GM21717 (cell line): ENCODE results near the gene CGREF1.
"Not testable (repeated sequence)": the region's sequence is repeated elsewhere in the genome, so short reads cannot be mapped to it uniquely, and the experiment has no call there.

Experiments
- ATAC-seq: cut with Tn5 transposase; IDR thresholded peaks from one replicate; pipeline ENCODE4 v1.9.1; 2021; ENCODE audit warnings: mild to moderate bottlenecking, moderate library complexity; ENCODE audit not compliant: unreplicated experiment

CGREF1 gene

DNA sequence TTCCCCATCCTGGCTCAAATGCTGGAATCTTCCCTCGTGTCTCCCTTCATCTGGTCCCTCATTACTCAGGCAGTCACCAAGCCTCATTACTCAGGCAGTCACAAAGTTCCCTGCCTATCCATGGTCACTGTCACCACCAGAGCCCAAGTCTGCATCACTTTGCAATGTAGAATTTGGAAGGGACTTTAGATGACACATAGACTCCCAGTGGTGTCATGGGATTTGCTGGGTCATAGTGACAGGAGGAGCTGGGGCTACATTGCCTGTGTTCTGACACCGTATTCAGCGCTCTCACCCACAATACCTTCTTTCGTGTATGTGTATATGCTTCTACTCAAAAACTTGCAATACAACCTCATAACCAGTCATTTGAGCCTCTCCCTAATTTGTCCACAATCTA is 42.6 kb downstream of the CGREF1 start:
- no peak for ATAC-seq

DNA sequence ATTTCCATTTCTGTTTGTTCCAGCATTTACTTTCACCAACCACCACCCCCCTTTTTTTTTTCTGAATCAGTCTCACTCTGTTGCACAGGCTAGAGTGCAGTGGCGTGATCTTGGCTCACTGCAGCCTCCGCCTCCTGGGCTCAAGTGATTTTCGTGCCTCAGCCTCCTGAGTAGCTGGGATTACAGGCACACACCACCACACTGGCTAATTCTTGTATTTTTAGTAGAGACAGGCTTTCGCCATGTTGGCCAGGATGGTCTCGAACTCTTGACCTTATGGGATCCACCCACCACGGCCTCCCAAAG is 43.4 kb downstream of the CGREF1 start:
- ATAC-seq = not testable (repeated sequence)

GRCh38 chr2:27074738-27075565 is 44.0 kb downstream of the CGREF1 start:
- no peak for ATAC-seq

GRCh38 chr2:27073782-27074181 is 45.1 kb downstream of the CGREF1 start:
- no peak for ATAC-seq

DNA sequence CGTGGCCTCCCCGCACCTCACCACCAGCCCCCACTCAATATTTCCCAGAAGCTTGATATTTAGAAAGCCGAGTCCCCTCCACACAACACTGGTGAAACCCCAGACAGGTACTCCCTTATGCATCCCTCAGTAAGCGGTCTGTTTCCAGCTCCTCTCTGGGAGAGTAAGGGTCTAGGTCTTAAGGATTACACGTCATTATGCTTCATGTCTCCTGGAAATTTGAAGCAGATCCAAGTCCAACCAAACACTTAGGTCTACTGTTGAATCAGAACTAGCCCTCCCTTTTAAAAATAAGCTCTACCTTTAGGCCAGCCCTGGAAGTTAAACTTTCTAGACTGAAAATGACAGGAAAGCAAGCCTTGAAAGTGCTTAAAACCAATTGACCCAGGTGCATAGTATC is 46.0 kb downstream of the CGREF1 start:
- no peak for ATAC-seq

DNA sequence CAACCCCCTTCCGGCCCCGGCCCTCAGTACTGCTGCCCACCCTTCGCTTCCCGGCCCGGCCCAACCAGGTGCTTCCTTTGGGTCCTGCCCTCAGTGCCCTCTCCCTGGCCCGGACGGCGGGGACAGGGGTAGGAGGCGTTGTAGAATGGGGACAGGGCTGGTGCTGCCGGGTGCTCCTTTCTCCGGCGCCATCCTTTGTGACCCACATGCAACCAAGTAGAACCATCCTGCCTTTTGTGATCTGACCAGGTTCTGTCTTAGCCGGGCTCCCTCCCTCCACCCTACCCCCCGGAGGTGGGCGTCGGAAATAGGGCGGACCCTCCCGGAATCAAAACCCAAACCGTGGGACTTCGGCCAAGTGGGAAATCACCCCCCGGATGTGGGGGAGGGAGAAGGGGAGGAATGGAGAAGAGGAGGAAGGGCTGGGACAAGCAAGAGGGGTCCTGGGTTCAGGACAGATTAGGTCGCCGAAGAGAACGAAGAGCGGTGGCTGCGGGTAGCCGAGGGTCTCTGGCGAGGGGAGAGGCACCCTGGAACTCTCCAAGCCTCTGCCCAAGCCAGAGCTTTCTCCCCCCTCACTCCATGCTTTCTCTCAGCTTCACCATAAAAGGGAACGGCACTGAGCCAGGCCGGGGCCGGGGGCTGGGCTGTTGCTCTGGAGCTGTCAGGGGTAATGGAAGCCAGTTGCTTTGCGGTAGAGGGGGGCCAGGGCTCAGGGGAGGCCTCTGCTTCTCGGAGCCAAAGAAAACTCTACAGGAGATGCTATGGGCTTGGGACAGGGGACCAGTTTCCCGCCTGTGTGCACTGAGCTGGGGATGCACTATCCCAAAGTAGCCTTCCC is 46.7 kb downstream of the CGREF1 start:
- ATAC-seq = peak; percentile 20

DNA sequence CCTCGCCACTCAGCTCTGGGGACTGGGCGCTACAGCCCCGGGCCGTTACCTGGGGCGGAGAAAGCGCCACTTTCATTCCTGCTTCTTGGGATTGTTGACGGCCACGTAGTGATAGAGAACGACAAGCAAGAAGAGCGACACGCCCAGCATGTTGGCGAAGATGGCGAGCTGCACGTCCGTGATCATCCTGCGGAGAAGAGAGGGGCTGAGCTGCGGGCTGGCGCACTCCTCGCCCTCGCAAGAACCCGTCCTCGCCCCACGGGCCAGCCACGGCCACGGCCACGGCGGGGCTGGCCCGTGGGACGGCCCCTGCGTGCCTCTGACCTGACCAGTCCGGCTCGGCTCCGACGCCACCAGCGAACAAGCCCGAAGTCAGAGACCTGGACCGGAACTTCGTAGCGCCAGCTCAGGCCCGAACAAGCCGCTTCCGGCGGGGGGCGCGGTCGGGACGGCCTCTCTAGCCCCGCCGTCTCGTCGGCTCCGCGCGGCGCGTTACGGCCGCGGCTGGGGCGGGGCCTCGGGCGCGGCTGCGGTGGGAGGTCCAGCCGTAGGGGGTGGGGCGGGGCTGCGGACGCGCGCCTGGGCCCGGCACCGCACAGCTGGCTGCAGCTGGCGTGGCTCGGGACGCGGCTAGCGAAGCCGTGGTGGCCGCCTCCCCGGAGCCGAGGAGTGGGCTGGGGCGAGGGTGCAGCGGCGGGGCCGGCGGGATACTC is 47.5 kb downstream of the CGREF1 start, which contains the start of gene OST4:
OST4 (minus strand) TSS at position 378 of the 713 bp plus-strand sequence.
- peak; percentile 76 for ATAC-seq

DNA sequence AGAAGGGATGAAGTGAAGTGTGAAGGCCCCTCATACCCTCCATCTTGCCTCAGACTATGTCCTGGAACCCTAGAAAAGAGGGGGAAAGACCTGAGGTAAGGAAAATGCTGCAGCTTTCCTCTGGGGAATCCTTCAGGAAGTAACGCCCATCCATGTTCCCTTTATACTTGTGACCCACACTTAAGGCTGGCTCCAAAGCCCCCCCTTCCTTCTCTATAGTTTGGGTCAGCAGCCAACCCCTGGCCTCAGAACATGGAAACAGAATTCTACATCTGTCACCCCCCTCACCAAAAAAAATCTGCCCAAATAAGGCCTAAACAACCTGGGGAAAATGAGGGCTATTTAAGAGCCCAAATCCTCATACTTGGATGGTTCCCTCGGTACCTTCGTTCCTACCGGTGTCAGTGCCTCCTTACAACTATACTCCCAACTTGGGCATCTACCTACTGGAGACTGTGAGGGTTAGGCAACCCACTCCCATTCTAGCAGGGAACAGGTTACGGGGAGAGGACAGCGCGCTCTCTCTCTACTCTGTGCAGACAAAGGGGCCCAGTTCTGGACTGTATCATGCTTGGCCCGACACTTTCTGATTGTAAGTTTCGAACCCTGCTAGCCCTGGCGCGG is 48.2 kb downstream of the CGREF1 start:
- no peak for ATAC-seq

DNA sequence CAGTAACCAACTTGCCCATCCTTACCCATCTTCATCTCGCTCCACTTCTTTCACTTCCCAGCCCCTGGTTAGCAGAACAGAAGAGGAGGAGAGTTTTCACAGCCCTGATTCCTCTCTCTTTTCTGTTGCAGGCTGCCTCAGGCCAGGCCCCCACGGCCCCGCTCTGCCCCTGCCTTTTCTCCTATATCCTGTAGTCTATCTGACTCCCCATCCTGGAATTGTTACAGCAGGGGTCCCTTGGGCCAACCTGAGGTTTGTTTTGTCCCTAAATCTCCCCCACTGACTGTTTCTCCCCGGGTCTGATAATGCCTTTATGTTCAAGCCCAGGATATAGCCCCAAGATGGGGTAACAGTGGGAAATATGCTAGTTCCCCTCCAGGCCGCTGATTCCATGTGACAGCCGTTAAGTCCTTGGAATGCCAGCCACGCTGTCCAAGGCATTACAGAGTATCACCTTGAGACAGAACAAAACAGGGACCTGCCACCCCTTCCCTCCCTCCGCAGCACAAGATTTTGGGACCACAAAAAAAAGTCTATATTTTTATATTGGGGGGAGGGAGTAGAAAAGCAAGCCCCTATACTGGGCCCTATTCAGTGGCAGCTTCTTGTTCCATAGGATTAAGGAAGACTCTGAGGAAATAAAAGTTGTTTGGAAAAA is 48.8 kb downstream of the CGREF1 start:
- ATAC-seq = no peak

DNA sequence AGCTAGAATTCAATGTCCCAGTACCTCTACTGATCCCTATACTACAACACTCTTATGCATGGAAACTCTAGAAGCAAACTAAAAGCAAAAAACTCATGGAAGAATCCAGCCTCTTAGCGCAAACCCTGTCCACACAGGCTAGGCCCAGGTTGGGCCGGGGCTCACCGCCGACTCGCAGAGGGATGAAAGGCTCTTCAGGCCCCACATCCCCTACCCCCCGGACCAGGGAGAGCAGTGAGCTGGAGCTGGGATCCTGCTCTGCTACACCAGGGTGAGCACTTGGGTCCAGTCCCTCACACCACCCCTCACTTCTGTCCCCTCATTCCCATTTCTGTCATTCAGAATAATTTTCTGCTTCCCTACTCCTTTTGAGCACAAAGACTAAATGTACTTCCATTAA is 49.5 kb downstream of the CGREF1 start:
- ATAC-seq = no peak

GRCh38 chr2:27067385-27067784 is 51.5 kb downstream of the CGREF1 start:
- ATAC-seq = no peak

DNA sequence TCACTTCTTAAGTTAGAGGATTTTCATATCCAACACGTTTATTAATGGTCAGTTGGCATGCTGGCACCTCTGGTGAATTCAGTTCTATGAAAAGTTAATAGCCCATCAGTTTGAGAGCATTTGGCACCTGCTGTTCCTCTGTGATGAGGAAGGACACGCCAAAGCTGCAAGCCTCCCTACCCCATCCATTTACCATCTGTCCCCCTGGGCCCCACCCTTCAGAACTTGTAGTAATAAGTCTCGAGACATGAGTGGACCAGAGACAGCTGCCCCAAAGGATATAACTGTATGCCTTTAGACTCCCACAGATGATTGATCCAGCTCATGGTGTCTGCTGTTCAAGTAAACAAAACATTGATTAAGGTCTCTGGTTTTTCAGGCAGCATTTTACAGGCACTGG is 53.8 kb downstream of the CGREF1 start:
- ATAC-seq = no peak

- ATAC-seq = no peak
These were observed 58.6 kb downstream of the CGREF1 start for GRCh38 chr2:27060323-27060722.

DNA sequence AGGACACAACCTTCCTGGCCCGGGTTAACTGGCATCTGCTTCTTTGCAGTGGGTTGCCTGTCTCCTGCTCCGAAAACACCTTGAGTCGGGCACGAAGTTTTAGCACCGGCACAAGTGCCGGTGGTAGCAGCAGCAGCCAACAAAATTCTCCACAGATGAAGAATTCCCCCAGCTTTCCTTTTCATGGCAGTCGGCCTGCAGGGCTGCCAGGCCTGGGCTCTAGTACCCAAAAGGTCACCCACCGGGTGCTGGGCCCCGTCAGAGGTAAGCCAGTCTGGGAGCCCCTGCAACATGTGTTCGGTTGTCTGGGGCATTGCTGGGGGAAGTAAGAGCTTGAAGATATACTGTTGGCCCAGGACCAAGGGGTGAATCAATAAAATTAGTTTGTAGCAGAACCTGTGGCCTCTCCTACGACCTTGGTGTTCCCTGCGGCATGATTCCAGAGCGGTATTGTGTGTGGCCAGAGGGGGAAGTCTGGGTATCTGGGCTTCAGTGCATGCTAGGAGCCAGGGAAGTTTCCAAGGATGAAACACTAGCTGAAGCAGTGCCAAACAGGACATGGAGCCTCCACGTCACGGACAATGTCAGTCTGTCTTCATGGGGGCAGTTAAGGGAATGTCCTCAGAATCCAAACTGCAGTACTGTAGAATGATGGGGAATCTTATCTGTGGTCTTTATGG is 59.6 kb downstream of the CGREF1 start:
- no peak for ATAC-seq

GRCh38 chr2:27058210-27058609 is 60.7 kb downstream of the CGREF1 start:
- no peak for ATAC-seq

DNA sequence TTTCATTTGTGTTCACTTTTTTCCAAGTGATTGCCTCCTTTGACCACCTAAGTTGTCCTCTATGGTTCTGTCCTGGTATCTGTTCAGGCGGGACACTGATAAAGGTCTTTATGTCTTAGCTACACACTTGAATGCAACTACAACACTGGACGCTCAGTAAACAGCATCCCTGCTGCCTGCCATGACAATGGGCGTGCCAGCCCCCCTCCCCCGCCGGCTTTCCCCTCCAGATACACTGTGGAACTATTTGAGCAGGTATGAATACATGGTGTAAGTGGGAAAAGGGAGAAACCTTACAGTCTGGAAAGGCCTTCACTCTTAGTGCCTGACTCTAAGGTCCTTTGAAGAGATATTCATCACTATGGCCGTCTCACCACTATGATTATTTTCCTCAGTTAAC is 61.7 kb downstream of the CGREF1 start:
- no peak for ATAC-seq

- ATAC-seq = no peak
These were observed 64.2 kb downstream of the CGREF1 start for GRCh38 chr2:27054721-27055120.

- no peak for ATAC-seq
These were observed 65.2 kb downstream of the CGREF1 start for GRCh38 chr2:27053776-27054175.

DNA sequence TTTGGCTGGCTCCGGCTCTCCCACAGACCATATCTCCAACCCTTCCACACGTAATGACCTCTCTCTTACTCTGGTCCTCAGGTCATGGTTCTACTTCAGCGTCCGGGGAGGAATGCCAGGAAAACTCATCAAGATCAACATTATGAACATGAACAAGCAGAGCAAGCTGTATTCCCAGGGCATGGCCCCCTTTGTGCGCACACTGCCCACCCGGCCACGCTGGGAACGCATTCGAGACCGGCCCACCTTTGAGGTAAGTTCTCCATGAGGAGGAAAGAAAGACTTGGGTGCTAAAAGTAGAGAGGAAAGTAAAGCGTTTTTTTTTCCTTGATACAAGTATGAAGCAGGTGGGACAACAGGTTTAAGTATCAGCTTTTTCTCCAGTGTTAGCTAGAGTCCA is 65.6 kb downstream of the CGREF1 start:
- ATAC-seq = no peak
